Colon (tissue), 2 donors: ENCODE data around the gene PCSK6.

Source experiments
- FAIRE-seq: peaks from 2 replicates; lab custom pipeline; 2012; peaks lifted over from hg19 to GRCh38; lab: Jason Lieb, UNC
- donor health status: control.
- donor health status: control.

Gene PCSK6

DNA sequence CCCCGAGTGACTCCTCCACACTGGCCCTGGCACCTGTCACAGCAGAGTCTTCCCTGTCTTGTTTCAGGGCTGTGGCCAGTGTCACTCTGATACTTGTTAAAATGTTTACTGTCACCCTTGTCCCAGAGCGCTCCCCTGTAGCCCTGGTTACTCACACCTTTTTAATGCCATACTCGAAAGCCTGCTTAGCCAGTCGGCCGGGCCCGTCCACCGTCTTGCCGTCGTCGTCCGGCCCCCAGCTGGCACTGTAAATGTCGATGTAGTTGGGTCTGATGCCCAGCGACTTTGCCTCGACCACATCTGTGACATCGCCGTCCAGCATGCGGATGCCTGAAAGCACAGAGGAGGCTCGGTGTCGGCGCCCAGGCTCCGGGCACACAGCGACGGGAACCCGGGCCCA lies 91.3 kb downstream of the PCSK6 start:
- FAIRE-seq: no peak

DNA sequence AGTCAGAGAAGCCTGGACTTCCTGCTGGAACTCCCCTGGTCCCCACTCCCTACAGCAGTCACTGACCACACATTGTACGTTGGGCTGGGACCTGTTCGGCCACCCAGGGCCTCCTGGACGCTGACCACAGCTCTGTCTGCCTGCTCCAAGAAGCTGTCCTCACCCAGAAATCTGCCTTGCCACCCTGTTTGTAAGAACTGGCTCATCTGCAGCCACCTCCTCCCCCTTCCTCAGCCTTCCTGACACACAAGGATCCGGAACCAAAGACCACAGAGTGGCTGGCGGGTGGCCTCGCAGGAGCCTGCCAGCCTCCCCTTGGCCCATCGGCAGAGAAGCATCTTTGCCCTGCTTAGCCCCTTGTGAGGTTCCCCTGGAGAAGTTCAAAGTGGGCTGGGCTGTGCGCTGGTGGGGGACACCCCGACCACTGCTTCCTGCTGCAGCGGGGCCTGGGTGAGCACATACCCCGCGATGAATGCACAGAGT lies 91.9 kb downstream of the PCSK6 start:
- no peak for FAIRE-seq

- FAIRE-seq: no peak
Observed at GRCh38 chr15:101396484-101397261, 92.8 kb downstream of the PCSK6 start.

- no peak for FAIRE-seq
Observed at GRCh38 chr15:101394654-101395053, 94.9 kb downstream of the PCSK6 start.

DNA sequence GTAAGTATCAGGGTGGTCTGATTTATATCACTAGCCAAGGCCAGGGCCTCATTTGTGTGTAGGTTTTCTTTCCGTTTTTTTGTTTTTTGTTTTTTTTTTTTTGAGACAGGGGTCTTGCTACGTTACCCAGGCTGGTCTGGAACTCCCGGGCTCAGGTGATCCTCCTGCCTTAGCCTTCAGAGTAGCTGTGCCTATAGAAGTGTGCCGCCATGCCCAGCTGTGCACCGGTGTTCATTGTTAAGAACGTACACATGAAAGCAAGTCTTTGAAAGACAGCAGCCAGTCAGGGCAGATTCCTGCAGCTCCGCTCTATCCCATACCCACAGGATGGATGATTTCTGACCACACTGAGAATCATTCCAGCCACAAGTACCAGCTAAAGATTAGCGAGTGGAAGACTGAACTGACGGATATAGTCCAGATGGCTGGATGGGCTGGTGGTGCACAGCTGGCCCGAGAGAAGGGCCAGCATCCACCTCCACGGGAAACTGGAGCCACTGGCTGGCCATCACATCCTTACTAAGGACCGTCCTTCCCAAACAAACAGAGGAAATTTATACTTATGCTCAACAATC lies 95.4 kb downstream of the PCSK6 start:
- no peak for FAIRE-seq

DNA sequence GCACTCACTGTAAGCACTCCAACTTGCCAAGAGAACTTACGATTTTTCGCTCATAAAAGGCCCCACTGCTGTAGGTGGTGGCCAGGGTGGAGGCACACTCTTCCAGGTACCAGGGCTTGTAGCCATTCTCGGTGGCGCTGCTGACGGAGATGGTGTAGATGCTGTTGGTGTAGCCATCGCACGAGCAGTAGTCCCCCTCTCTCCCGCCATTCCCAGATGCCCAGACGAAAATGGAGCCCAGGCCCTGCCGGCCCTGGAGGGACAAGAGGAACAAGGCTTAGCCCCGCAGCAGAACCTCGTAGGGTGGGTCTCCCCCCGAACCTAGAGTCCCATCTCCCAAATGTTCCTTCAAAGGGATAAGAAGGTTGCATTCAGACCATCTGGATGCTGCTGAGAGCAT lies 96.3 kb downstream of the PCSK6 start:
- no peak for FAIRE-seq

- FAIRE-seq: no peak
Observed at GRCh38 chr15:101391981-101392640, 97.4 kb downstream of the PCSK6 start.

- FAIRE-seq: no peak
Observed at GRCh38 chr15:101391431-101391830, 98.1 kb downstream of the PCSK6 start.

DNA sequence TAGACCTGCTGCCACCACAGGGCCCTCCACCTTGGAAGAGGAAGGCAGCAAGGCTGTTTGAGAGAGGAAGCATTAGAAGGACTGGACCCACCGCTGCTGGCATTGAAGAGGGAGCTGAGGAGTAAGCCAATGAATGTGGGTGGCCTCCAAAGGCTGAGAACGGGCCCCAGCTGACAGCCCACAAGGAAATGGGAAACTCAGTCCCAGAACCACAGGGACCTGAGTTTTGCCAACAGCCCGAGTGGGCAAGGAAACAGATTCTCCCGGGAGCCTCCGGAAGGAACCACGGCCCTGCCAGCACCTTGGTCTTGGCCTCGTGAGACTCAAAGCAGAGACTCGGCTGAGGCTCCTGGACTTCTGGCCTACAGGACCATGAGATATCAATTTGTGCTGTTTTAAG lies 99.0 kb downstream of the PCSK6 start:
- FAIRE-seq: no peak

GRCh38 chr15:101390060-101390459 lies 99.4 kb downstream of the PCSK6 start:
- FAIRE-seq: no peak

- FAIRE-seq: no peak
Observed at GRCh38 chr15:101389362-101389761, 100.1 kb downstream of the PCSK6 start.

GRCh38 chr15:101388046-101388445 lies 101.5 kb downstream of the PCSK6 start:
- no peak for FAIRE-seq

DNA sequence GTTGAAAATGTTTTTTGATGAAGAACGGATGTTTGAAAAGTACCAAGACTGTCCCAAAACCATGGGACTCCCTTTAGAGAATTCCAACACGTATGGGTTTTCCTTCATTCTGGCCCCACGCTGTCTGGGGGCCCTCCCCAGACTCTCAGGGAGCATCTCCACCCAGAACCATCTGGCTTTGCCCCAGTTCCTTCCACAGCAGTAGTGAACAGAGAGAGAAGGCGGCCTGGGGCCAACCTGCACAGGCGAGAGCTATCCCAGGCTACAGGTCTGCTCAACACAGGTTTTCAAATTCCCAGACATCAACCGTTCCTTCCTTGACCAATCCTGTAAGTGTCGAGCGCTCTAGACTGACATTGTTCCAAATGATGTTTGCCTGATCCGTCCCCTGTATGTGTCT lies 101.9 kb downstream of the PCSK6 start:
- no peak for FAIRE-seq

DNA sequence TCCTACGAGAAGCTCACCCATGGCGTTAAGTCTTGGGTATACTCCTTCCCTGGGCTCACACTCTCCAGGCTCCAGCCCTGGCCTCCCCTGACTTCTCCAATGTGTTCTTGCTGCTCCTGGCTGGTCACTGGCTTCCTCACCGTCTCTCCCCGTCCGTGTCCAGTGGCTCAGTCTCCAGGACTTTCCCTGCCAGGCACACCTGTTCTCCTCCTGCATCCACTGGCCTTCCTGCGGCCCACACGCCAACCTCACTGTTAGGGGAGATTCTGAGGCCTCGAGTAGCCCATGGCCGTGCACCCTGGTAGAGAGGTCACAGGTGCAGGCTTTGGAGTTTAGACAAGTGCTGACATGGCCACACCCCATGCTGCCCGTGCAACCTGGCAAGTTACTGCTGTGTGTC lies 102.5 kb downstream of the PCSK6 start:
- no peak for FAIRE-seq

DNA sequence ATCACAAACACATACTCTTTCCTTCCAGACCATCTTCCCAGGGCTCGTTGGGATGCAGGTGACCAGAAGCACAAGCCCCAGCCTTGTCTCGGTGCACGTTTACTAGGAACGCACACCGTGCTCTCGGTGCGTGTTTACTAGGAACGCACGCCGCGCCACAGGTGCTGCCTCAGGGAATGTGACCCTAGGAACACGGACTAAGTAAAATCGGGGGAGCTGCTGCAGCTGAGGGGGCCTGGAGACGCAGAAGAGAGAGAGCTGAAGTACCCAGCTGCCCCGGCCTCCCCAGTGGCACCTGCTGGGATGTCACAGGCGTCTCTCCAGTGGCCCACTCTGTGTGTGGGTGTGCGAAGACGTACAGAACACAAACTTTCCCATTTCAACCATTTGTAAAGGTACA lies 103.5 kb downstream of the PCSK6 start:
- FAIRE-seq: no peak

- no peak for FAIRE-seq
Observed at GRCh38 chr15:101384276-101384675, 105.2 kb downstream of the PCSK6 start.

- FAIRE-seq: no peak
Observed at GRCh38 chr15:101382544-101382943, 107.0 kb downstream of the PCSK6 start.

DNA sequence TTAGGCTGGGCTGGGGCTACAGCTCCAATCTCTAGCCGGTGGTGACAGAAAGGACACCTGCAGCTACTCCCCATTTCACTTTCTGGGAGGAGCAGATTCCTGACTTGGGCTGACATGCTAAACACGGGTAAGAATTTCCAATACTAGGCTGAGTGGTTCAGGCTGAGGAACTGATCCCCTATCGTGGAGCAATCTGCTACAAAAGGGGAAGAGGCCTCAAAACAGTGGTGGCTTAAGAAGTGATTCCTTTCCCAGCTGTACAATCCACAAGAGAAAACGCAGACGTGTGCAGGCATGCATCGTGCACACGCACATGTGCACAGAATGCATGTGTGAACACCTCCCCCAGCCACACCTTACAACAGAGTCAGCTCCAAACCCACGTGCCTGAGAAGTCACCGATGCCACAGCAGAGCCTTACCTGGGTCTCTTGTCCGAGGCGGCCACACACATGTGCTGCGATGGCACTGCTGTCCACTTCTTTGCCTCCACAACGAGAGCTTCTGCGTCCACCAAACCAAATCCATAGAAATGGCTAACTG lies 107.8 kb downstream of the PCSK6 start:
- FAIRE-seq: no peak

- no peak for FAIRE-seq
Observed at GRCh38 chr15:101380146-101380545, 109.4 kb downstream of the PCSK6 start.

DNA sequence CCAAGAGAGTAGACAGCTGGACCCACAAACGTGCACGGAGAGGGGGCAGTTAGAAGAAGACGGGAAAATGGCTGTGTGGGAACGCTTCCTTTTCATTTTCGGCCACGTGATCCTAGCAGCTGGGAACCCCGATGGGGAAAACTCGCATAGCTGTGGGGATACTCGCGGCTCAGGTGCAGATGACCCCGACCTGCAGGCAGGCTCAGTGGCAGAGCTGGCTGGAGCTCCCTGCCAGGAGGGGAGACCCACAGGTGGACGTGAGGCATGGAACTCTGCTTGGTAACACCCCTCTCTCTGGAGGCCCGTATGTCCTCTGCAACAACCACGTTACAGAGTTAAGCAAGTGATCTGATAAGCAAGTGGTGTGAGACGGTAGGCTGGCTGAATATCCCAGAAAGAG lies 109.9 kb downstream of the PCSK6 start:
- FAIRE-seq: no peak

DNA sequence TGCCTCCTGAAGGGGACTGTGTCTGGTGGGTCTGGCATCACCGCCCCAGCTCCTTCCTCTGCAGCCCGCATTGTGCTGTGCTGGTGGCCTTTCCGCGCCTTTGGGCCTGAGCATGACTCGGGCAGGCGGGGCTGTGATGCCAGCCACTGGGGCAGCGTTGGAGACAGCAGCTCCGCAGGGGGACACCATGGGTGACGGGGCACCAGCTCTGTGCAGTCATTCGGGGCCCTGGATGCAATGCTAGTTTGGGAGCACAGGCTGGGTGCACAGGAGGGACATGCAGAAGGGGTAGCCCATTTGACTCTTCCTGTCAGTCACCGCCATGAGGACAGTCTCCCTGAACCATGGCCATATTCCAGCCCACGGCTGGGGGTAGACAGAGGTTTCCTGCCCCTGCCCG lies 110.6 kb downstream of the PCSK6 start:
- no peak for FAIRE-seq

- FAIRE-seq: no peak
Observed at GRCh38 chr15:101378171-101378755, 111.2 kb downstream of the PCSK6 start.
